ENCODE measurements around the gene P2RX7.

DNA sequence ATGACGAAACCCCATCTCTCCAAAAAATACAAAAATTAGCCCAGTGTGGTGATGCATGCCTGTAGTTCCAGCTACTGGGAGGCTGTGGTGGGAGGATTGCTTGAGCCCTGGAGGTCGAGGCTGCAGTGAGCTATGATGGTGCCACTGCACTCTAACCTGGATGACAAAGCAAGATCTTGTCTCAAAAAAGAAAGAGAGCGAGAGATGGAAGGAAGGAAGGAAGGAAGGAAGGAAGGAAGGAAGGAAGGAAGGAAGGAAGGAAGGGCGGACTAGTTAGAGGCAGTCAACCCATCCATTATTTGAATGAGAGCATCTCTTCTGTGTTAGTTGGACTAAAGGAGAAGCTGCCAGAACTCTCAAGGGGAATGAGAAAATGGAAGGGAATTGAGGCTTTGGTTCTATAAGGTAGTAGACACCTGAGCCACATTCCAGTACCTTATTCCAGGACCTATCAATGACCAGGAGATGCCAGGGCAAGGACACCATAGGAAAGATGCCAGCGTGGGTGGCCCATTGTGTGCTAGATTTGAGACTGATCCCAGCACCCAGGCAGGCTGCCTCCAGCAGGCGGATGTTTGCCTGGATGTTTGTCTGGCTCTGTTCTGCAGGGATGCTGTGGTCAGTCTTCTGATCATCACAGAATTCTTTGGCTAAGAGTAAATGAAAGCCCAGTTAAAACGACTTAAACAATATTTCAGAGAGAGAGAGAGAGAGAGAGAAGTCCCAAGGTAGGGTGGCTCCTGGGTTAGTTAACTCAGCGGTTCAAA lies 11.5 kb upstream of the P2RX7 start:
- TF ChIP-seq ZSCAN20 (CRISPR knock-in tag; IDR thresholded peaks at IDR 0.05) (no peak), ZC3H11A (IDR thresholded peaks at IDR 0.05) (no peak), RCOR1 (IDR thresholded peaks at IDR 0.05; ENCODE audit: low read depth, low read length) (no peak), HOXA7 (CRISPR knock-in tag; IDR thresholded peaks at IDR 0.05) (no peak), POLR2AphosphoS2 (conservative IDR thresholded peaks at IDR 0.05; ENCODE audit: low read length) (no peak), NR3C1 (IDR thresholded peaks at IDR 0.05) (no peak), MAX (IDR thresholded peaks at IDR 0.05) (no peak), RNF2 (IDR thresholded peaks at IDR 0.05; ENCODE audit: borderline replicate concordance, low read depth) (no peak), RFX5 (IDR thresholded peaks at IDR 0.05) (no peak)
- TF ChIP-seq, protein P1, sequence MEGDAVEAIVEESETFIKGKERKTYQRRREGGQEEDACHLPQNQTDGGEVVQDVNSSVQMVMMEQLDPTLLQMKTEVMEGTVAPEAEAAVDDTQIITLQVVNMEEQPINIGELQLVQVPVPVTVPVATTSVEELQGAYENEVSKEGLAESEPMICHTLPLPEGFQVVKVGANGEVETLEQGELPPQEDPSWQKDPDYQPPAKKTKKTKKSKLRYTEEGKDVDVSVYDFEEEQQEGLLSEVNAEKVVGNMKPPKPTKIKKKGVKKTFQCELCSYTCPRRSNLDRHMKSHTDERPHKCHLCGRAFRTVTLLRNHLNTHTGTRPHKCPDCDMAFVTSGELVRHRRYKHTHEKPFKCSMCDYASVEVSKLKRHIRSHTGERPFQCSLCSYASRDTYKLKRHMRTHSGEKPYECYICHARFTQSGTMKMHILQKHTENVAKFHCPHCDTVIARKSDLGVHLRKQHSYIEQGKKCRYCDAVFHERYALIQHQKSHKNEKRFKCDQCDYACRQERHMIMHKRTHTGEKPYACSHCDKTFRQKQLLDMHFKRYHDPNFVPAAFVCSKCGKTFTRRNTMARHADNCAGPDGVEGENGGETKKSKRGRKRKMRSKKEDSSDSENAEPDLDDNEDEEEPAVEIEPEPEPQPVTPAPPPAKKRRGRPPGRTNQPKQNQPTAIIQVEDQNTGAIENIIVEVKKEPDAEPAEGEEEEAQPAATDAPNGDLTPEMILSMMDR (IDR thresholded peaks at IDR 0.05), result no peak
- TF ChIP-seq, protein P2, sequence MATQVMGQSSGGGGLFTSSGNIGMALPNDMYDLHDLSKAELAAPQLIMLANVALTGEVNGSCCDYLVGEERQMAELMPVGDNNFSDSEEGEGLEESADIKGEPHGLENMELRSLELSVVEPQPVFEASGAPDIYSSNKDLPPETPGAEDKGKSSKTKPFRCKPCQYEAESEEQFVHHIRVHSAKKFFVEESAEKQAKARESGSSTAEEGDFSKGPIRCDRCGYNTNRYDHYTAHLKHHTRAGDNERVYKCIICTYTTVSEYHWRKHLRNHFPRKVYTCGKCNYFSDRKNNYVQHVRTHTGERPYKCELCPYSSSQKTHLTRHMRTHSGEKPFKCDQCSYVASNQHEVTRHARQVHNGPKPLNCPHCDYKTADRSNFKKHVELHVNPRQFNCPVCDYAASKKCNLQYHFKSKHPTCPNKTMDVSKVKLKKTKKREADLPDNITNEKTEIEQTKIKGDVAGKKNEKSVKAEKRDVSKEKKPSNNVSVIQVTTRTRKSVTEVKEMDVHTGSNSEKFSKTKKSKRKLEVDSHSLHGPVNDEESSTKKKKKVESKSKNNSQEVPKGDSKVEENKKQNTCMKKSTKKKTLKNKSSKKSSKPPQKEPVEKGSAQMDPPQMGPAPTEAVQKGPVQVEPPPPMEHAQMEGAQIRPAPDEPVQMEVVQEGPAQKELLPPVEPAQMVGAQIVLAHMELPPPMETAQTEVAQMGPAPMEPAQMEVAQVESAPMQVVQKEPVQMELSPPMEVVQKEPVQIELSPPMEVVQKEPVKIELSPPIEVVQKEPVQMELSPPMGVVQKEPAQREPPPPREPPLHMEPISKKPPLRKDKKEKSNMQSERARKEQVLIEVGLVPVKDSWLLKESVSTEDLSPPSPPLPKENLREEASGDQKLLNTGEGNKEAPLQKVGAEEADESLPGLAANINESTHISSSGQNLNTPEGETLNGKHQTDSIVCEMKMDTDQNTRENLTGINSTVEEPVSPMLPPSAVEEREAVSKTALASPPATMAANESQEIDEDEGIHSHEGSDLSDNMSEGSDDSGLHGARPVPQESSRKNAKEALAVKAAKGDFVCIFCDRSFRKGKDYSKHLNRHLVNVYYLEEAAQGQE (IDR thresholded peaks at IDR 0.05), result no peak
